GM12891 (cell line): ENCODE results near the gene LGSN.
"Not testable (repeated sequence)": the region's sequence is repeated elsewhere in the genome, so short reads cannot be mapped to it uniquely, and the experiment has no call there.

Source experiments
- POLR2A ChIP-seq: IDR thresholded peaks from 2 replicates; pipeline ENCODE4 v1.6.1; 2011; ENCODE audit warnings: low read depth, low read length, control low read depth
- POLR2AphosphoS5 ChIP-seq: IDR thresholded peaks from 2 replicates; pipeline ENCODE4 v1.6.1; 2011; ENCODE audit warnings: low read depth, low read length, control low read depth
- SPI1 ChIP-seq: IDR thresholded peaks from 2 replicates; pipeline ENCODE4 v1.6.1; 2011; ENCODE audit warnings: low read depth, low read length, control low read depth
- TAF1 ChIP-seq: IDR thresholded peaks from 2 replicates; pipeline ENCODE4 v1.6.1; 2011; ENCODE audit warnings: low read depth, low read length, control low read depth

DNA sequence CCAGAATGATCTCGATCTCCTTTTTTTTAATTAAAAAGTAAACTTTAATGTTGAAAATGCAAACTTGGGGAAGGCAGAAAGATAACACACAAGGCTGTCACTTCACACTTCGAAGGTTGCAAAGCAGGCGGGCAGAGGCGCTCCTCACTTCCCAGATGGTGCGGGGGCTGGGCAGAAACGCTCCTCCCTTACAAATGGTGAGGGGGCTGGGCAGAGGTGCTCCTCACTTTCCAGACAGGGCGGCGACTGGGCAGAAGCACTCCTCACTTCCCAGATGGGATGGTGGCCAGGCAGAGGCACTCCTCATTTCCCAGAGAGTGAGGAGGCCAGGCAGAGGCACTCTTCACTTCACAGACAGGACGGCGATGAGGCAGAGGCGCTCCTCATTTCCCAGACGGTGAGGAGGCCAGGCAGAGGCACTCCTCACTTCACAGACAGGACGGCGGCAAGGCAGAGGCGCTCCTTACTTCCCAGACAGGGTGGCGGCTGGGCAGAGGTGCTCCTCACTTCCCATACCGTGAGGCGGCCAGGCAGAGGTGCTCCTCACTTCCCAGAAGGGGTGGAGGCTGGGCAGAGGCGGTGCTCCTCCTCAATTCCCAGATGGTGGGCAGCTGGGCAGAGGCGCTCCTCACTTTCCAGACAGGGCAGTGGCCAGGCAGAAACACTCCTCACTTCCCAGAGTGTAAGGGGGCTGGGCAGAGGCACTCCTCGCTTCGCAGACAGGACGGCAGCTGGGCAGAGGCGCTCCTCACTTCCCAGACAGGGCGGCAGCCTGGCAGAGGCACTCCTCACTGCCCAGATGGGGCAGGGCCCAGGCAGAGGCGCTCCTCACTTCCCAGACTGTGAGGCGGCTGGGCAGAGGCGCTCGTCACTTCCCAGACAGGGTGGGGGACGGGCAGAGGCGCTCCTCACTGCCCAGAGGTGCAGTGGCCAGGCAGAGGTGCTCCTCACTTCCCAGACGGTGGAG lies 91.6 kb downstream of the LGSN start:
- TF ChIP-seq POLR2A, TAF1, POLR2AphosphoS5, SPI1: not testable (repeated sequence)
